Islet precursor cell (in vitro differentiated cells): ENCODE data around the gene DENND1C.
"Not testable (repeated sequence)": the region's sequence is repeated elsewhere in the genome, so short reads cannot be mapped to it uniquely, and the experiment has no call there.

Source experiments
- DNase-seq: peaks from one replicate; pipeline ENCODE4 v3.0.0-alpha.2; 2018

Gene DENND1C

GRCh38 chr19:6451583-6452222 is 29.9 kb downstream of the DENND1C start:
- no peak for DNase-seq

- DNase-seq, result no peak
These were observed 31.4 kb downstream of the DENND1C start for GRCh38 chr19:6450166-6450565.

- DNase-seq, result no peak
These were observed 33.5 kb downstream of the DENND1C start for GRCh38 chr19:6448045-6448444.

DNA sequence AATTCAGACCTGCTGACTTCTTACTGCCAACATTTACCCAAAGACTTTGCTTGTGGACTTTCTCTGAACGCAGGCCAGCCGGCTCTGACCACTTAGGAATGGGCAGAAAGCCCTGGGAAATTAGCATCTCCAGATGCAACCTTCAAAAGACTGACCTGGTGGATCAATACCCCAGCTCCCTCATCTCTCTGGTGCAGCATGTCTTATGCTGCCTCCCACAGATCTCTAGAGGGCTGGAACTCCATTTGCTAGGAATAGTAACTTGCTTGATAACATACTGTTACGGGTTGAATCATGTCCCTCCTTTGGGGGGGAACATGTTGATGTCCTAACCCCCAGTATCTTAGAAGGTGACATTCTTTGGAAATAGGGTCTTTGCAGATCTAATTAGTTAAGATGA is 35.1 kb downstream of the DENND1C start:
- DNase-seq, result no peak

DNA sequence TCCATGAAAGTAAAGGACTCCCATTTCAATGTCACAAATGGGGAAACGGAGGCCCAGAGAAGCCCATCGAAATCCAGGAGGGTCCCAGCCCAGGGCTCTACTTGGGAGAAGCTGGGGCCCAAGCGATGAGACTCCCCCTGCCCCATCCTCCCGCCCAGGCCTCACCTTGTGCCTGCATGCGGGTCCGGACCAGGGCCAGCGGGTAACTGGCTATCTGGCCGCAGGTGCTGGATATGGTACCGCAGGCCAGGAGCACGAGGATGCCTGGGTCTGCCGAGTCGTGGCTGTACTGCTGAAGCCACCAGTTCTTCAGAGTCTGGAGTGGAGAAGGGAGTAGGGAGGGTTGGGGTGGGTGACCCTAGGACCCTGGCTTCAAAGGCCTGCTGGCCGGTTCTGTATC is 37.6 kb downstream of the DENND1C start:
- DNase-seq, result no peak

GRCh38 chr19:6442087-6442688 is 39.4 kb downstream of the DENND1C start:
- DNase-seq, result no peak

GRCh38 chr19:6440905-6441304 is 40.7 kb downstream of the DENND1C start:
- DNase-seq, result no peak

GRCh38 chr19:6439743-6440142 is 41.8 kb downstream of the DENND1C start:
- DNase-seq, result no peak

DNA sequence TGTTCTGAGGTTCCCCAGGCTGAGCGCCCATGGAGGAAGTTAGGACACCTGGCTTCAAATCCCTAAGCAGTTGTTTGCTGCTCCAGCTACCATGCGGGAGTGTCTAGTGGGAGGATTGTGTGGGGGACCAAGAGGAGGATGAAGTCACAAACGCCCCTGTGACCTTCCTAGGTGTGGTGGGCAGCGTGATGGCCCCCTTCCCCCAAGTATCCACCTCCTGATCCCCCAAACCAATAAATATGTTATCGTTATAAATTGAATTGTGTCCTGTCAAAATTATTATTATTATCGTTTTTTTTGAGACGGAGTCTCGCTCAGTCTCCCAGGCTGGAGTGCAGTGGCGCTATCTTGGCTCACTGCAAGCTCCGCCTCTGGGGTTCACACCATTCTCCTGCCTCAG is 47.9 kb downstream of the DENND1C start, which contains the start of gene SLC25A41:
TSS of gene SLC25A41 (minus strand) at position 101 of the 400 bp plus-strand sequence. CDS start at position 31, 70 bp downstream.
- no peak for DNase-seq

DNA sequence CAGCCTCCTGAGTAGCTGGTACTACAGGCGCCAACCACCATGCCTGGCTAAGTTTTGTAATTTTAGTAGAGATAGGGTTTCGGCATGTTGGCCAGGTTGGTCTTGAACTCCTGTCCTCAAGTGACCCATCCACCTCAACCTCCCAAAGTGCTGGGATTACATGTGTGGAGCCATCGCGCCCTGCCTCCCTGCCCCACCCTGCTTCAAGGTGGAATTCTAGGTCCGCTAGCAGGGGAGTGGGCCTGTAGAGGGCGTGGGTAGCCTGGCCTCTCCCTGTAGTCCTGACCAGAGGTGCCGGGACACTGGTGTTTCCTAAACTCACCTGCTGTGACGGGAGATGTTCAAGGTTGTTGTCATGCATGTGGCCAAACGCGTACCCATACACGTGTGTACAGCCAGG is 48.4 kb downstream of the DENND1C start:
- DNase-seq, result no peak

DNA sequence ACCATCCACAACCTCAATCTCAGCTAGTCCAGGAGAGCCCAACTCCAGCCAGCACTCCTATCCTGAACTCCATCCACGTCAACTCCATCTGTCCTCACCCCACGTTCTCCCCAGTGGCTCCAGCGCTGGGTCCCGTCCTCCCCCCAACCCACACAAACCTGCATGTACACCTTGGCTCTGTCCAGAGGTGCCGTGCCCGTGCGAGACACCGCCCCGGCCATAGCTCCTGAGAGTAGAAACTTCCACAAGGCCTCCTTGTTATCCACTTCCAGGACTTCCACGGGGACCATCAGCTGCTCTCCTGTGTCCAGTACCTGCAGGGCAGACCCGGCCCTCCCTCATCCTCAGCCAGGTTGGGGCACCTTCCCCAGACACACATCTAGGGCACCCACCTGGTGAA is 49.7 kb downstream of the DENND1C start:
- no peak for DNase-seq

DNA sequence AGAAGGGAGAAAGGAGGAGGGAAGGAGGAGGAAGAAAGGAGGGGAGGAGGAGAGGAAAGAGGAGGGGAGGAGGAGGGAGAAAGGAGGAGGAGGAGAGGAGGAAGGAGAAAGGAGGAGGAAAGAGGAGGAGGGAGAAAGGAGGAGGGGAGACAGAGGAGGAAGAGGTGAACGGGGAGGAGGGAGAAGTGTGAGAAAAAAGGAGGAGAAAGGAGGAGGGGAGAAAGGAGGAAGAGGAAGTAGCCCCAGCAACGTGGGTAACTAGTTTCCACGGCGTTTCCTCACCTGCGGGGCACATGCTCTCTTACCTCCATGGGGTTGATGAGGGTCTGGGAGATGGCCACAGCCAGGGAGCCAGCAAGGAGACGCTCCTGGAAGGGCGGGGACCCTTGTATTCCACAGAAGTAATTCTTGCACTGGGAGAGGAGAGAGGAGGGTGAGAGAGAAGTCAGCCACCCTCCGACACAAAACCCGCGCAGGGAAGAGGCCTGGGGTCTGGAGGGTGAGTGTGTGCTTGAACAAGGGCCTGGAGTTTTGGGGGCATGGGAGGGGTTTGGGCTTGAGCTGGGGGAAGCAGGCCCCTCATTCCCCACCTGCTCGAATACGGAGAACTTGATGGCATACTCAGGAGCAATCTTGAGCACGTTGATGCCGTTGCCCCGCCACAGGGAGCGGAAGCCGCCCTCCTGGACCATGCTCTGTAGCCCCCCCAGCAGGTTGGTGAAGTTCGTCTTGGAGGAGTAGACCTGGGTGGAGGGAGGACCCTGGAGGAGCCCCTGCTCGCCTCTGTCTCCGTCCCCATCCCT is 52.0 kb downstream of the DENND1C start:
- DNase-seq, result no peak

- DNase-seq, result not testable (repeated sequence)
These were observed 52.7 kb downstream of the DENND1C start for GRCh38 chr19:6428692-6429418.

DNA sequence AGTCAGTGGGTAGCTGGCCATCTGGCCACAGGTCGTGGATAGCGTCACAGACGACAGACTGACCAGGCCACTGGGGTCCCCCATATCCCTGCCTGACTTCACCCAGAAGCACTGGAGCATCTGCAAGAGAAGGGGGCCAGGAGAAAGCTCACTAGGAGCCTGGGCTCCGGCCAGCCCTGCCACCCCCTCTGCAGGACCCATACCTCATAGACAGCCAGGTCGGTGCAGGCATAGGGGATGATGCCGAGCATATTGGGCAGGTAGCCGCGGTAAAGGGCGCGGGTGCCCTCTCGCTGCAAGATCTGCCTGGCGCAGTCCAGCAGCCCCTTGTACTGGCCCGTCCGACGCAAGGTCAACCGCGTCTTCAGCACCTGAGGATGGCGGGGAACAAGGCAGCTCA is 54.5 kb downstream of the DENND1C start:
- DNase-seq, result peak; percentile 43

DNA sequence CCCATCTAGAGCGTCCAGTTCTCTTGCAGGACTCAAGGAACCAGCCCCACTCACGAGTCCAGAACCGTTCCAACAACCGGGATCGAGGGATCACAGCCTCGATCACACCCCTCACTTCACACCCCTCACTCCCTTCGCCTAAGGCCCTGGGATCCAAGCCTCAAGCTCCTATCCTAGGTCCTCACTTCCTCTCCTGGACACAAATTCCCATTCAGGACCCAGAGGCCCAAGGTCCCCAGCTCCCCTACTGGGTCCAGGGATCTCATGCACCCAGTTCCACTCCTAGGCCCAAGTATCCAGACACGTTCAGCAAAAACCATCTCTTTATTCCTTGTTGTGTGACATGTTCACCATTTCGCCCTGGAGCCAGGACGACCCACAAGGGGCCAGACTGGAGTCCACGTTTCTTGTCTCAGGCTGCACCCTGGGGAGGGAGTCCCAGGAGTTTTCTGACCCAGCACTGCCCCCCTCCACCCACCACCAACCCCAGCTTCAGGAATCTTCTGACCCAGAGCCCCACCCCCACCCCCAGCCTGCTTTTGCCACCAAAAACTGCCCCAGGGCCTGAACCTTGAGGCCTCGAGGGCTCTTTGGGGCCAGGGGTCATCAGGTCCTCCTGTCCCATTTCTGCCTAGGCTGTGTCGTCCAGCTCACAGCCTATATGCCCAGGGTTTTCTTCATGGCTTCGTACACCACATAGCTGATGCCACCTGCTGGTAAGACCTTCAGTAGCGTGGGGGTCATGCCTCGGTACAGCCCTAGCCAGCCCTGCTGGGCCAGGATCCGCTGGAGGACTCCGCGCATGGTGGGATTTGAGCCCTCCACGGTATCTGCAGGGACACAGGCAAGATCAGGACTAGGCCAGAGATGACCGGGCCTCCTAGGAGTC is 55.6 kb downstream of the DENND1C start:
- peak; percentile 53 for DNase-seq

DNA sequence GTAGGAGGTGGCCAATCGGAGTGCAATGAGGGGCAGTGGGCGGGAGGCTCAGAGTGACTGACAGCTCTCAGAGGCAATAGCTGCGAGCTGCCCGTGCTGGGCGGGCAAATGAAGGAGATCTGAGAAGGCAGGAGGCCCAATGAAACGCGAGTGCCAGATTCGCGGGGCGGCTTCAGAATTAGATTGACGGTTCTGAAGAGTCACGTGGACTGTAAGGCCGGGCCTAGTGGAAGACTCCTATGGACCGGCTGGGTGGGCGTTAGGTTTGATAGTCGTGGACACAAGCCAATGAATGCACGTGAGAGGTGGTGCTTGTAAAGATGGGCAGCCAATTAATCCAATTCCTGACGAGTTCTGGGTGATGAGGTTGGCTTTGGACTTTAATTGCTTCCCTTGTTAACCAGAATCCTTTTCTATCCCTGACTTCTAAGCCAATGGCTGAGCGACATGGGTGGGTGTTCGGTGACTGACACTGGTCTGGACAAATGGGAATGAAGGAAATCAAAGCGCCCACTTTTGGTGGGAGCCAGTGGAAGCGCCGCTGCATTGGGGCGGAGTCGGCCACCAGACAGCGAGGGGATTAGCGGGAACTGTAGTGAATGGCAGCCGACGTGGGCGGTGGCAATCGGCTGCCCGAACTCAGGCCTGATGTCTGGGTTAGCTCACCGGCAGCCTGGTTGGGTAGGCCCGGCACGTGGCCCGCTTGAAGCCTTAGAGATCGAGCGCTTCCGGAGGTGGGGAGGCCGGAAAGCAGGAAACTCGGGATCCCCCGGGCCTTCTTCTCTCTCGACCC is 56.5 kb downstream of the DENND1C start:
- DNase-seq, result peak; percentile 100

DNA sequence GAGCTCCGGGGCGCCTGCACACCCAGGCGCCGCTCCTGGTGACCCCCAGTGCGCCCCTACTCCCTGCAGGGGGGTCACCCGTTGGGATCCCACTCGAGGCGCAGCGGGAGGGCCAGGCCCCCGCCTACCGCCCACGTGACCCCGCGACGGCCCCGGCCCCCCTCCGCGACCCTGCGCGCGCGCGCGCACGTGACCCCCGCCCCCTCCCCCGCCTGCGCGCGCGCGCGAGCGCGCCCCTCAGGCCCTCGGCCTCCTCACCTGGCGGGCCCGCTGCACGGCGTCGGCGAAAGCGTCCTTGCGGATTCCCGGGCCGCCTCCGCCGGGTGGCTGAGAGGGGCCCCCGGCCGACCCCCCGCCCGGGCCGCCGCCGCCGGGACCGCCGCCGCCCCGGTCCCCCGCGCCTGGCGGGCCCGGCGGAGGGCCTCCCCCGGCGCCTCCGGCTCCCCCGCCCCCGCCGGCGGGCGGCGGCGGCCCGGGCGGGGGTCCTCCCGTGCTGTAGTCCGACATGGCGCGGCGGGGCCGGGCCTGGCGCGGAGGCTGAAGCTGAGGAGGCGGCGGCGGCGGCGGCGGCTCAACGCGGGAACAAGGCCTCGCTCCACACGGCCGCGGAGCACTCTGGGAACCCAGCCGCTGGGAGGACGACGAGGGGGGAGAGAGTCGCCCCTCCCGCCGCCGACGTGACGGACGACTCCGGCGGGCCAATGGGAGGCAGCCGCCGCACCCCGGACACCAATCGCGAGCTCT is 57.2 kb downstream of the DENND1C start, which contains the start of gene KHSRP:
TSS of gene KHSRP (minus strand) at position 617 of the 744 bp plus-strand sequence. CDS start at position 507, 110 bp downstream.
- DNase-seq, result no peak

DNA sequence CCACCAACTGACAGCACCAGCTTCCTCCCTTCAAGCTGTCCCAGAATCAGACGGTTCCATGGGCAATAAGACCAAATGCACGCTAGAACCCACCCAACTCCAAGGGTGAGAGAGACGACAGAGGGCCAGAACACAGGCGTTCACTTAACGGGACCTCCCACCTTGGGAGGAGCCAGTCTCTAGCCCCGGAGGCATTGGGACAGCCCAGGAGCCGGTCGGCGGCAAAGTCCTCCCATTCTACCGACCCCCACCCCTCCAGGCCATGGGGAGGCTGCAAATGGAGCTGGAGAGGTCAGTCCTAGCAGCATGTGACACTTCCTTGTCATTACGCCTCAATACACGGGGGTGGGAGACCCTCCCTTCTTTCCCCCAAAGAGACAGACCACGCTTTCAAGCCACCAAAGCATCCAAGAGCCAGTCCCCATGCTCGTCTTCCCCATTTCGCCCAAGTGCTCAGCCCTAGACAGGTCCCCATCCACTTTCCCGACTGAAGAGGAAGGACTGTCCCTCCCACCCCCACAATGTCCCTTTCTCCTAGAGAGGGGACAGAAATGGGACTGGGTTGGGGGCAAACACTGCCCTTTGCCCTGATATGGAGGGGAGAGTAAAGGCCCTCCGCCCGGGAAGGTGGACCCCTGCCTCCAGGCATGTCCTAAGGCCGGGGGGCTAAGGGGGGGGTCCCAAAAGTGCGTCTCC is 57.9 kb downstream of the DENND1C start:
- DNase-seq, result peak; percentile 89

DNA sequence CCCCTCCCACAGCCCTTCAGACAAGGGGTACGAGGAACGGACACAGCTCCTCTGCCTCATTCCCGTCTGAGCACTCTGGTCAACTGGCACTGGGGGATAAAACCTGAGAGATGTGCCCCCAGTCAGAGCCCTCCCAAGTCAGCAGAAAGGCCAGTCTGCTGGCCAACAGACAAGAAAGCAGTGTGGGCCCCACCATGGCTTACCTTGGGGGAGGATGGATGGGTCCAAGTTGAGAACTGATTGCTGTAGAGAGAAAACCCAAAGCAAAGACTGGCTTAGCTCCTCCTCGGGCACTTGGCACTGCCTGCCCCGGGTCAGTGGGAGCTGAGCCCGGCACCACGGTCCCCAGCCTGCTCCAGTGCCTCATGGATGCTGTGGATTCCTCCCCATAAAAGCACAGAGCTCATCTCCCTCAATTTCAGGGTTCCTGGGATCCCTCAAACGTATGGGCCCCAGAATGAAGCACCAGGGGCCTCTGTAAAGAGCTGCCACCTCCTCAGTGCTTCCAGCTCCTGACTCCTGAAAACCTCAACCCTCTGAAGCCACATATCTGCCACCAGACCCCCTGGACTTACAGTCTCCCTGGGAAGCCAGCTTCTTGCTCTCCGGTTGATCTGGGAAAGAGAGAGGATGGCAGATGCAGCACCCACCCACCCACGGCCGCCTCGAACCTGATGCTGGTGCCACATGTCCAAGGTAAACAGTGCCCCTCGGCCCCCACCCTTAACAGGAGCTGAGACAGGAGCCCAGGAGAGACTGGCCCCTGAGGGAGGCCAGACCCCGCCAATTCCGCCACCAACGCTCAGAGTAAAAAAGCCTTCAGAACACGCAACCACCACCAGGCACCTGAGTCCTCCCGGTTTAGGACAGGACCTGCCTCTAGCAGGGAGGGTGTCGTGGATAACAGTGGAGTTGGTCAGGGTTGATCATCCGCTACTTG is 60.2 kb downstream of the DENND1C start:
- DNase-seq, result no peak
